ENCODE data around the gene DLX3.

Gene DLX3

GRCh38 chr17:49969134-49969759 lies 25.8 kb downstream of the DLX3 start, which contains the start of gene DLX4:
TSS of gene DLX4 (plus strand) at chr17:49969190. CDS start at chr17:49969469, 279 bp downstream.
- Histone ChIP-seq H3K9ac (ENCODE audit: low read length) (peak within 1 kb of the TSS; percentile 40), H3F3A (ENCODE audit: insufficient read depth) (0 out of 2 replicates have a peak, but pooled peaks cover 3% of the 10 kb centered on the region), H3K9me2 (replicated peaks; ENCODE audit: insufficient read depth, low read length) (no peaks in the 10 kb centered on the region), H3K9me3 (ENCODE audit: insufficient read depth, low read length) (no peaks in the 10 kb centered on the region), H2AFZ (ENCODE audit: low read depth, low read length, severe bottlenecking) (peak within 1 kb of the TSS; percentile 62), H4K20me1 (ENCODE audit: low read depth, low read length) (no peaks in the 10 kb centered on the region), H3K4me2 (ENCODE audit: low read depth, low read length, poor library complexity, severe bottlenecking) (peak within 1 kb of the TSS; percentile 60), H3K36me3 (ENCODE audit: low read length) (no peaks in the 10 kb centered on the region), H3K27me3 (ENCODE audit: low read length) (no peaks in the 10 kb centered on the region), H3K79me2 (ENCODE audit: insufficient read depth, low read length) (no peaks in the 10 kb centered on the region), H3K4me3 (ENCODE audit: insufficient read depth, low read length, poor library complexity, severe bottlenecking) (peak within 1 kb of the TSS; percentile 49), H3K27ac (ENCODE audit: low read depth, low read length) (no peak within 1 kb of the TSS)
- TF ChIP-seq EZH2phosphoT487 (conservative IDR thresholded peaks at IDR 0.05; ENCODE audit: low read length), result no peak

- no peaks in the 10 kb centered on the region for H3K79me2 ChIP-seq (ENCODE audit: insufficient read depth, low read length)
- peak overlapping the region; percentile 60 for H3K4me2 ChIP-seq (ENCODE audit: low read depth, low read length, poor library complexity, severe bottlenecking)
- H3F3A ChIP-seq (ENCODE audit: insufficient read depth), result 0 out of 2 replicates have a peak, but pooled peaks cover 3% of the 10 kb centered on the region
- peak overlapping the region; percentile 49 for H3K4me3 ChIP-seq (ENCODE audit: insufficient read depth, low read length, poor library complexity, severe bottlenecking)
- peak overlapping the region; percentile 40 for H3K9ac ChIP-seq (ENCODE audit: low read length)
- H3K27ac ChIP-seq (ENCODE audit: low read depth, low read length), result no peak overlapping the region
- TF ChIP-seq EZH2phosphoT487 (conservative IDR thresholded peaks at IDR 0.05; ENCODE audit: low read length), result no peak
- no peak for TF ChIP-seq CTCF (IDR thresholded peaks at IDR 0.05; ENCODE audit: insufficient read depth, low read length, poor library complexity, severe bottlenecking)
- no peaks in the 10 kb centered on the region for H3K27me3 ChIP-seq (ENCODE audit: low read length)
- H3K36me3 ChIP-seq (ENCODE audit: low read length), result no peaks in the 10 kb centered on the region
- H3K9me3 ChIP-seq (ENCODE audit: insufficient read depth, low read length), result no peaks in the 10 kb centered on the region
- H2AFZ ChIP-seq (ENCODE audit: low read depth, low read length, severe bottlenecking), result peak overlapping the region; percentile 62
- H4K20me1 ChIP-seq (ENCODE audit: low read depth, low read length), result no peaks in the 10 kb centered on the region
- no peaks in the 10 kb centered on the region for H3K9me2 ChIP-seq (replicated peaks; ENCODE audit: insufficient read depth, low read length)
Observed at GRCh38 chr17:49968405-49969133, 26.5 kb downstream of the DLX3 start.

GRCh38 chr17:49967621-49968404 lies 27.2 kb downstream of the DLX3 start:
- Histone ChIP-seq H3K9me3 (ENCODE audit: insufficient read depth, low read length) (no peaks in the 10 kb centered on the region), H4K20me1 (ENCODE audit: low read depth, low read length) (no peaks in the 10 kb centered on the region), H3K9me2 (replicated peaks; ENCODE audit: insufficient read depth, low read length) (no peaks in the 10 kb centered on the region), H3K9ac (ENCODE audit: low read length) (no peak overlapping the region), H3K27me3 (ENCODE audit: low read length) (no peaks in the 10 kb centered on the region), H3K4me2 (ENCODE audit: low read depth, low read length, poor library complexity, severe bottlenecking) (peak overlapping the region; percentile 60), H3K27ac (ENCODE audit: low read depth, low read length) (no peak overlapping the region), H2AFZ (ENCODE audit: low read depth, low read length, severe bottlenecking) (no peak overlapping the region), H3K36me3 (ENCODE audit: low read length) (no peaks in the 10 kb centered on the region), H3K4me3 (ENCODE audit: insufficient read depth, low read length, poor library complexity, severe bottlenecking) (no peak overlapping the region), H3F3A (ENCODE audit: insufficient read depth) (0 out of 2 replicates have a peak, but pooled peaks cover 3% of the 10 kb centered on the region), H3K79me2 (ENCODE audit: insufficient read depth, low read length) (no peaks in the 10 kb centered on the region)
- TF ChIP-seq EZH2phosphoT487 (conservative IDR thresholded peaks at IDR 0.05; ENCODE audit: low read length) (no peak), CTCF (IDR thresholded peaks at IDR 0.05; ENCODE audit: insufficient read depth, low read length, poor library complexity, severe bottlenecking) (no peak)

All from SU-DHL-6 (cell line).